ENCODE data around the gene SGSM1. TPM values are rescaled to one million over a fixed set of nuclear protein-coding genes. Genes with fewer than 3 reads are reported as not detected.

The SGSM1 gene
- total and polyA plus RNA-seq, 9 donors = 0.91 to 4.4 (median 2.5) TPM

GRCh38 chr22:24761888-24762675, 43.9 kb upstream of the SGSM1 start:
- intact Hi-C loops (cut with DNase I) = loop anchor here in 2 of 4 donors (10.0 kb wide), 2 partner anchors 83 to 117 kb away; no protein-coding TSS in a partner anchor
- 88 to 90% (median 90%) methylated on average over 10 of the region's 10 CpGs for WGBS, 3 donors
- TF ChIP-seq EP300 (IDR thresholded peaks at IDR 0.05) = no peak
- no peak for TF ChIP-seq POLR2A (IDR thresholded peaks at IDR 0.05)
- TF ChIP-seq CTCF (IDR thresholded peaks at IDR 0.05) = no peak

GRCh38 chr22:24763872-24764485, 42.0 kb upstream of the SGSM1 start:
- no peaks in the 10 kb centered on the region for H3K36me3 ChIP-seq
- H3K27ac ChIP-seq = no peak overlapping the region
- H3K9me3 ChIP-seq = no peaks in the 10 kb centered on the region
- DNase-seq = no peak
- TF ChIP-seq POLR2A (IDR thresholded peaks at IDR 0.05) (no peak), CTCF (IDR thresholded peaks at IDR 0.05) (no peak), EP300 (IDR thresholded peaks at IDR 0.05) (no peak)
- H3K4me1 ChIP-seq (ENCODE audit: insufficient read depth) = no peaks in the 10 kb centered on the region
- 73 to 79% (median 76%) methylated on average over 38 of the region's 38 CpGs for WGBS, 3 donors
- intact Hi-C loops (cut with DNase I) = loop anchor here in 2 of 4 donors (10.0 kb wide), 2 partner anchors 81 to 119 kb away; no protein-coding TSS in a partner anchor
- H3K4me3 ChIP-seq = no peak overlapping the region
- H3K27me3 ChIP-seq = no peaks in the 10 kb centered on the region

More at GRCh38 chr22:24761888-24762675, 43.9 kb upstream of the SGSM1 start:
- no peak overlapping the region for H3K4me3 ChIP-seq
- H3K27me3 ChIP-seq = no peaks in the 10 kb centered on the region
- DNase-seq = no peak
- no peaks in the 10 kb centered on the region for H3K36me3 ChIP-seq
- H3K27ac ChIP-seq = no peak overlapping the region
- H3K4me1 ChIP-seq (ENCODE audit: insufficient read depth) = no peaks in the 10 kb centered on the region
- no peaks in the 10 kb centered on the region for H3K9me3 ChIP-seq

GRCh38 chr22:24765166-24765565, 40.8 kb upstream of the SGSM1 start:
- Histone ChIP-seq H3K27me3 (no peaks in the 10 kb centered on the region), H3K4me1 (ENCODE audit: insufficient read depth) (no peaks in the 10 kb centered on the region), H3K36me3 (no peaks in the 10 kb centered on the region), H3K9me3 (no peaks in the 10 kb centered on the region), H3K4me3 (no peak overlapping the region), H3K27ac (no peak overlapping the region)
- WGBS, 3 donors = 25 to 38% (median 32%) methylated on average over 5 of the region's 5 CpGs
- DNase-seq = no peak
- intact Hi-C loops (cut with DNase I) = loop anchor here in 2 of 4 donors (10.0 kb wide), 2 partner anchors 80 to 120 kb away; no protein-coding TSS in a partner anchor
- TF ChIP-seq POLR2A (IDR thresholded peaks at IDR 0.05) = no peak
- TF ChIP-seq EP300 (IDR thresholded peaks at IDR 0.05) = no peak
- no peak for TF ChIP-seq CTCF (IDR thresholded peaks at IDR 0.05)

GRCh38 chr22:24768537-24769374, 37.3 kb upstream of the SGSM1 start:
- TF ChIP-seq CTCF (IDR thresholded peaks at IDR 0.05) = peak in 2 of 3 donors; percentile 13 to 38
- no peak for TF ChIP-seq POLR2A (IDR thresholded peaks at IDR 0.05)
- TF ChIP-seq EP300 (IDR thresholded peaks at IDR 0.05) = no peak
- Histone ChIP-seq H3K9me3 (no peaks in the 10 kb centered on the region), H3K27ac (no peak overlapping the region), H3K27me3 (no peaks in the 10 kb centered on the region), H3K4me1 (ENCODE audit: insufficient read depth) (no peaks in the 10 kb centered on the region), H3K4me3 (no peak overlapping the region), H3K36me3 (no peaks in the 10 kb centered on the region)
- DNase-seq = peak; percentile 35 to 68 (median 53)
- intact Hi-C loops (cut with DNase I) = loop anchor here in 2 of 4 donors (2.0 to 10.0 kb wide), 3 partner anchors 76 to 124 kb away; no protein-coding TSS in a partner anchor
- WGBS, 3 donors = 43 to 54% (median 50%) methylated on average over 8 of the region's 8 CpGs
